GM18498 (cell line): ENCODE measurements around the gene SMPD3.

Experiments used
- ATAC-seq: cut with Tn5 transposase; IDR thresholded peaks from one replicate; pipeline ENCODE4 v1.9.1; 2021; ENCODE audit warnings: mild to moderate bottlenecking, moderate library complexity; ENCODE audit not compliant: unreplicated experiment

The SMPD3 gene

GRCh38 chr16:68371706-68372380 lies 76.5 kb downstream of the SMPD3 start:
- no peak for ATAC-seq

- ATAC-seq = no peak
Observed at GRCh38 chr16:68371276-68371651, 77.0 kb downstream of the SMPD3 start.

DNA sequence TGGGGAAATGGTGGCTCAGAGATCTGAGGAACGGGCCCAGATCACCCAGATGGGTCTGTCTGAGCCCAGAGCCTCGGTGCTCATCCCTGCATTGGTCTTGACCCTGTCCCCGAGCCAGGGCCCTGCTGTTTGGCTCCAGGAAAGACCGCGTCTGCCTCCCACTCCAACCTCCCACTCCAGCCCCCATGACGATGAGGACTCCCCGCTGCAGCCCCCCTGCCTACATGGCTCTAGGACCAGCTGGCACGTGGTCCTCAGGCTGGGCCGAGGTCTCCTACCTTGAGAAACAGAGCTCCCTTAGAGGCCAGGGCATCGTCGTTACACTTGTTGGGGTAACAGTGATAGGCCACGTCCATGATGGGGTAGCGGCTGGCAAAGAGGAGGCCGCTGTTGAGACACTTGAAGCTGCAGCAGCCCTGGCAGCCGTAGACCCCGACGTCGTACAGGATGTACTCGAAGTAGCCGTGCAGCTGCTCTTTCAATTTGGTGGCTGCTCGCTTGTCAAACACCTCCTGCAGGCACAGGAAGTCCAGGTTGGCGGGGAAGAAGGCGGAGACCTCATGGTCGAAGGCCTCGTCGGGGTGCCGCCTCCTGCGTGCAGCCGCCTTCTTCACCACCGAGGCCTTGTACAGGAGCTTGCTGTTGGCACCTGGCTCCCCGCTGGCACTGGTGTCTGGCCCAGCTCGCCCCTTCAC lies 77.6 kb downstream of the SMPD3 start:
- no peak for ATAC-seq

GRCh38 chr16:68369697-68370580 lies 78.4 kb downstream of the SMPD3 start:
- peak; percentile 71 for ATAC-seq

- ATAC-seq = no peak
Observed at GRCh38 chr16:68369168-68369567, 79.1 kb downstream of the SMPD3 start.

- ATAC-seq = no peak
Observed at GRCh38 chr16:68368301-68368888, 79.9 kb downstream of the SMPD3 start.

GRCh38 chr16:68367891-68368290 lies 80.4 kb downstream of the SMPD3 start:
- no peak for ATAC-seq

DNA sequence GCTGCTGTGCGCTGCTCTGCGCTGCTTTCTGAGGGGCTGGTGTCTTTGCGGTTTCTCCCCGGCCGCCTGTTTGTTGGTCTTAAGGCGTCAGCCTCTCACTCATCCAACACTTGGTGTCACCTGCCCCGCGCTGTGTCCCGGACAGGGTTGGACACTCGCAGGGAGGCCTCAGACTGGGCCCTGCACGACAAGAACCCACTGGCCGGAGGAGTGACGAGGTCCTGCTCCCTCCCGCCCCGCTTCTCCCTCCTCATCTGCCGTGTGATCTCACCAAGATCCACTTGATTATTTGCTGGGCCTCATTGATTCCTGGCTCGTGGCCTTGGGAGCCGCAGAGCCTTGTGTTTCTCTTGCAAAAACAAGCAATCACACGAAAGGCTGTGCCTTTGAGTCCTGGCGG lies 80.9 kb downstream of the SMPD3 start:
- no peak for ATAC-seq

DNA sequence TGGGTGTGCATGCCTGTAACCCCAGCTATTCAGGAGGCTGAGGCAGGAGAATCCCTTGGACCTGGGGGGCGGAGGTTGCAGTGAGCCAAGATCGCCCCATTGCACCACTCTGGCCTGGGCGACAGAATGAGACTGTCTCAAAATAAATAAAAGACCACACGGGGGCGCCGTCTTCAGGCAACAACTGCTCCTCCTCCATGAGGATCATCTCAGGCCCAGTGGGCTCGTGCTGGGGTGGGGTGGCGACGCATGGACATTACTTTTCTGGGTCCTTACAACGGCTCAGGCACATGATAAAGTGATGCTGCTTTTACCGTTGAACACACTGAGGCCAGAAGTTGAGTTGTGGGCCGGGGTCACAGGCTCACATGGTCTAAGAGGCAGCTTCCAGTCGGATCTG lies 81.3 kb downstream of the SMPD3 start:
- no peak for ATAC-seq

- ATAC-seq = no peak
Observed at GRCh38 chr16:68366062-68366461, 82.2 kb downstream of the SMPD3 start.

GRCh38 chr16:68365167-68365817 lies 83.0 kb downstream of the SMPD3 start:
- ATAC-seq = no peak

- ATAC-seq = no peak
Observed at GRCh38 chr16:68364561-68364998, 83.7 kb downstream of the SMPD3 start.

- no peak for ATAC-seq
Observed at GRCh38 chr16:68363658-68364521, 84.4 kb downstream of the SMPD3 start.

DNA sequence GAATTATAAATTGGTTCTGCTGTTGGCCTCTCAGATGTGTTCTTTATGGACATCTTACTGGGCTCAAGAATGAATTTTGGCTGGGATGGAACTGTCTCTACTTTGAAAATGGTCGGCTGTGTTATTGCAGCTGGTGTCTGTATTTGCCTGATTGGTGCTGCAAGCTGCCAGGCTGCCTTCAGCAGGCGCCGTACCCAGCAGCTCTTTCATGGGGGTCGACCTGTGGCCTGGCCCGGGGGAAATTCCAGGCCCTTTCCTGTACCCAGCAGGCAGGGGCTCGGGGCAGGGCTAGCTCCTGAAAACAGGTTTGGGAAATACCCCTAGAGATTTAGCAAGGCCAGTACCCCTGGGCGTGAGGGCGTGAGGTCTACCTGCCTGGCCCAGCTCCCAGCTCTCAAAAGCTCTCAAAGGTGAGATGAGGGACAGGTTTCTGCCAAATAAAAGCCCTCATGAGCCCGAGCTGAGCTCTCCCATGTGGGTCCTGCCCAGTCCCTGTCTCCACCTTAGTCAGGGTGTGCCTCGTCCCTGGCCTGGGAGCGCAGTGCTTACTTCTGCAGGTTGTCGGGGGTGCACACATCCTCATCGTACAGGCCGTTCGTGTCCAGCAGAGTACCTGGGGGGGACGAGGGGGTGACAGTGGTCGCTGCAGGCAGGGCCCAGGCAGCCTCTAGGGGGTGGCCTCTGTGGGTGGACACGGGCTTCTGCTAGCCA lies 85.2 kb downstream of the SMPD3 start:
- no peak for ATAC-seq

DNA sequence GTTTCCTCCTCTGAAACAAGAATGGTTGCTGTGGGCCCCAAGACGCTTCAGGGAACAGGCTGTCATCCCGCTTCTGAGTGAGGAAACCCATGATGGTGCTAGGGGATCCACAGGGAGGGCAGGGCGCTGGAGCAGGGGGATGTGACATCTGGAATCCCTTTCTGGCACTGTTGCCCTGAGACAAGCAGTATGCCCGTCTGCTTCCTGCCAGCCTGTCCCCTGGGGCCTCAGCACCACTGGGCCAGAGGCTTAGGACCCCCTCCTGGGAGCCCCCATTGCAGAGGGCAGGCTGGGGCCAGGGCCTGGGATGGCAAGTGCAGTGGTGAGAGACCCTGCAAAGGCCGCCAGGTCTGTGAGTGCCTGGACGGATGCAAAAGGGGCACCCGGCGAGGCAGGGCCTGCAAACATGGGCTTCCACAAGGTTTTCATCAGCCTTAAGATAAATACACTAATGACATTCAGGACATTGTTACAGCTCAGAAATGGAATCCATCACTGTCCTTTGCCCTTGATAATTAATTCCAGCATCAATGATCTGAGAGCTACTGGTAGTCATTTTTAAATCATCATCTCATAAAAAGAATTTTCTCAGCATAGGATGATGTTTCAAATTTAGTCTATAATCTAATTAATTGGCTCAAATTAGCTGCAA lies 85.9 kb downstream of the SMPD3 start:
- no peak for ATAC-seq

DNA sequence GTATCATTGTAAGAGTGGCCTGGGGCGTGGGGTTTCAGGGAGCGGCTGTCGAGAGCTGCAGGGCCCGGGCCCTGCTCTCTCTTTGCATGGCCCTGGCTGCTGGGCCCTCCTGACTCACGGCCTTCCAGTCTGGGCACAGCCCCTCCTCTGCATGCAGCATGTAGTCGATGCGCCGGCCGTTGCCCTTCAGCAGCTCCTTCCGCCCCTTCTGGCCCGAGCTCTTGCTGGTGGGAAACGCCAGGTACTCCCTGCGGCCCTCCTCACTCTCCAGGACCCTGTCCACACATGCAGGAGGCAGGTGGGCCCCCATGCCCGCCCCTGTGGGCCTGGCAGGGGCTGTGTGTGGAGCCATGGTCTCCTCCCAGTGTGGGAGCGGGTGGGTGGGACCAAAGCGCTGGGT lies 86.8 kb downstream of the SMPD3 start:
- no peak for ATAC-seq

GRCh38 chr16:68360956-68361355 lies 87.4 kb downstream of the SMPD3 start:
- ATAC-seq = no peak

DNA sequence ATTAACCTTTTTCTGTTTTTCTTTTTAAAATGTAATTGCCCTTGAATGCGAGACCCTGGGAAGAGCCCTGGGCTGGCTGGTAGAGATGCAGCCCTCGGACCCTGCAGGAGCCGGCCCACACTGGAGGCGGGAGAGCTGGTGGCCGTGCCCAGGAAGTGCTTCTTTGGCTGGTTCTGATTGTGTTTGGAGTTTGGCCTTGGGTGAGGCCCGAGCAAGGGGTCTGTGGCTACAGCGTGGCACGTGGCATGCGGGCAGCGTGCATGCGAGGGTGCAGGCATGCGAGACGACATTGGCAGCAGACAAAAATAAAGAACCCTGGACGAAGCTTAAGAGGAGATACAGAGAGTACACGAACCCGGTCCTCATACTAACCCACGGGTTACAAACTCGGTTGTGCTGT lies 87.8 kb downstream of the SMPD3 start:
- ATAC-seq = no peak
